Measurements from ENCODE around the gene TRIM5. TPM values are rescaled to one million over a fixed set of nuclear protein-coding genes. Genes with fewer than 3 reads are reported as not detected.

Gene TRIM5
- total and polyA plus RNA-seq, 2 experiments from 2014 or later: 20.8 to 21.0 TPM

GRCh38 chr11:5689551-5689983 is 4.7 kb upstream of the TRIM5 start, which contains the start of gene TRIM22:
Gene TRIM22 (plus strand): TSS chr11:5689790. CDS start chr11:5696233, 6,443 bp downstream.
- H3K4me3 ChIP-seq: peak within 1 kb of the TSS; percentile 41
- peak within 1 kb of the TSS; percentile 63 for H3K4me3 Mint-ChIP-seq

More at GRCh38 chr11:5689551-5689983, 4.7 kb upstream of the TRIM5 start, which contains the start of gene TRIM22:
- Histone ChIP-seq H3F3A (replicated peaks; ENCODE audit: low read depth) (no peaks in the 10 kb centered on the region), H3K79me2 (replicated peaks; ENCODE audit: insufficient read depth) (peaks cover 32% of the 10 kb centered on the region), H3K27me3 (ENCODE audit: insufficient read depth) (no peaks in the 10 kb centered on the region), H3K36me3 (ENCODE audit: insufficient read depth) (no peaks in the 10 kb centered on the region), H3K27ac (ENCODE audit: low read depth) (peak within 1 kb of the TSS; percentile 94), H3K4me1 (ENCODE audit: insufficient read depth) (peaks cover 21% of the 10 kb centered on the region), H4K20me1 (replicated peaks; ENCODE audit: insufficient read depth) (no peaks in the 10 kb centered on the region), H3K9me2 (ENCODE audit: insufficient read depth) (0 out of 2 replicates have a peak, but pooled peaks cover 4% of the 10 kb centered on the region), H2AFZ (no peak within 1 kb of the TSS), H3K4me2 (peak within 1 kb of the TSS; percentile 63)
- peak; percentile 81 for DNase-seq (ENCODE audit: low spot score)
- peaks cover 31% of the 10 kb centered on the region for H3K4me1 Mint-ChIP-seq
- H3K27ac Mint-ChIP-seq: peak within 1 kb of the TSS; percentile 92
- peaks cover 11% of the 10 kb centered on the region; the same call in 2 of the 3 replicates for H3K9me3 Mint-ChIP-seq
- H3K36me3 Mint-ChIP-seq (ENCODE audit: low read depth): peaks cover 16% of the 10 kb centered on the region
- ATAC-seq: peak; percentile 81
- H3K27me3 Mint-ChIP-seq (ENCODE audit: insufficient read depth, low read depth, poor library complexity): peaks cover 4% of the 10 kb centered on the region
- no peak for TF ChIP-seq ZNF331 (CRISPR knock-in tag; IDR thresholded peaks at IDR 0.05; ENCODE audit: low read depth)
- TF ChIP-seq STAT1 (IDR thresholded peaks at IDR 0.05; ENCODE audit: unreplicated experiment): no peak
- TF ChIP-seq ETS1 (IDR thresholded peaks at IDR 0.05): no peak
- no peak for TF ChIP-seq POLR2AphosphoS5 (IDR thresholded peaks at IDR 0.05; ENCODE audit: low read depth)
- TF ChIP-seq JUNB (IDR thresholded peaks at IDR 0.05; ENCODE audit: unreplicated experiment): no peak
- TF ChIP-seq ZNF114 (CRISPR knock-in tag; IDR thresholded peaks at IDR 0.05): no peak
- no peak for TF ChIP-seq EZH2 (IDR thresholded peaks at IDR 0.05; ENCODE audit: low read depth, unreplicated experiment)
- no peak for TF ChIP-seq NANOG (IDR thresholded peaks at IDR 0.05; ENCODE audit: borderline replicate concordance)
- no peak for TF ChIP-seq ZNF462 (CRISPR knock-in tag; IDR thresholded peaks at IDR 0.05)
- TF ChIP-seq CREB1 (CRISPR knock-in tag; IDR thresholded peaks at IDR 0.05; ENCODE audit: low read depth): no peak
- TF ChIP-seq REST (IDR thresholded peaks at IDR 0.05; ENCODE audit: unreplicated experiment): no peak
- TF ChIP-seq, protein P1, sequence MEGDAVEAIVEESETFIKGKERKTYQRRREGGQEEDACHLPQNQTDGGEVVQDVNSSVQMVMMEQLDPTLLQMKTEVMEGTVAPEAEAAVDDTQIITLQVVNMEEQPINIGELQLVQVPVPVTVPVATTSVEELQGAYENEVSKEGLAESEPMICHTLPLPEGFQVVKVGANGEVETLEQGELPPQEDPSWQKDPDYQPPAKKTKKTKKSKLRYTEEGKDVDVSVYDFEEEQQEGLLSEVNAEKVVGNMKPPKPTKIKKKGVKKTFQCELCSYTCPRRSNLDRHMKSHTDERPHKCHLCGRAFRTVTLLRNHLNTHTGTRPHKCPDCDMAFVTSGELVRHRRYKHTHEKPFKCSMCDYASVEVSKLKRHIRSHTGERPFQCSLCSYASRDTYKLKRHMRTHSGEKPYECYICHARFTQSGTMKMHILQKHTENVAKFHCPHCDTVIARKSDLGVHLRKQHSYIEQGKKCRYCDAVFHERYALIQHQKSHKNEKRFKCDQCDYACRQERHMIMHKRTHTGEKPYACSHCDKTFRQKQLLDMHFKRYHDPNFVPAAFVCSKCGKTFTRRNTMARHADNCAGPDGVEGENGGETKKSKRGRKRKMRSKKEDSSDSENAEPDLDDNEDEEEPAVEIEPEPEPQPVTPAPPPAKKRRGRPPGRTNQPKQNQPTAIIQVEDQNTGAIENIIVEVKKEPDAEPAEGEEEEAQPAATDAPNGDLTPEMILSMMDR (conservative IDR thresholded peaks at IDR 0.05; ENCODE audit: low read depth in 2 of 2): no peak
- TF ChIP-seq EZH2phosphoT487 (IDR thresholded peaks at IDR 0.05; ENCODE audit: unreplicated experiment): no peak
